OCI-LY7 (cell line): ENCODE results near the gene OR8D2. TPM values are rescaled to one million over a fixed set of nuclear protein-coding genes. Genes with fewer than 3 reads are reported as not detected.

Experiments
- BruUV-seq: library from RNA; stranded (reverse); fragments of 400-500 nt; replicated peaks from 2 replicates; lab custom pipeline; 2021; lab: Mats Ljungman, UMichigan
- CTCF ChIA-PET: fragments of 300-600 bp; sonication (Branson Sonifier 250); formaldehyde crosslinking; loops from one replicate; lab custom pipeline; 2022; ENCODE audit warnings: antibody characterized with exemption; ENCODE audit not compliant: unreplicated experiment; lab: Charles Lee
- POLR2A ChIA-PET: fragments of 300-600 bp; sonication (Branson Sonifier 250); formaldehyde crosslinking; loops from one replicate; lab custom pipeline; 2022; ENCODE audit warnings: antibody characterized with exemption; lab: Charles Lee
- DNase-seq: peaks from one replicate; pipeline ENCODE4 v3.0.0-alpha.2; 2015; ENCODE audit warnings: low spot score
- H2AFZ ChIP-seq: fragments of 200-600 bp; sonication (generic), shearing (Covaris generic); 2 replicates; pipeline ENCODE4 v1.6.1; 2014; ENCODE audit warnings: mild to moderate bottlenecking, antibody characterized with exemption, low read length, moderate library complexity
- H3K27ac ChIP-seq: fragments of 200-600 bp; sonication (generic); 2 replicates; pipeline ENCODE4 v1.5.1; 2014; ENCODE audit warnings: mixed run types, low read depth, mild to moderate bottlenecking, moderate library complexity, low read length, inconsistent platforms; ENCODE audit not compliant: poor library complexity, severe bottlenecking
- H3K36me3 ChIP-seq: fragments of 200-600 bp; sonication (generic); 2 replicates; pipeline ENCODE4 v1.6.1; 2014; ENCODE audit warnings: mild to moderate bottlenecking, antibody characterized with exemption, low read length, moderate library complexity, mixed read lengths; ENCODE audit not compliant: insufficient read depth
- H3K4me1 ChIP-seq: fragments of 200-600 bp; sonication (generic); 2 replicates; pipeline ENCODE4 v1.5.1; 2014; ENCODE audit warnings: mild to moderate bottlenecking, low read length; ENCODE audit not compliant: insufficient read depth, poor library complexity, severe bottlenecking
- H3K4me2 ChIP-seq: fragments of 200-600 bp; sonication (generic); 2 replicates; pipeline ENCODE4 v1.6.1; 2014; ENCODE audit warnings: mild to moderate bottlenecking, low read length
- H3K4me3 ChIP-seq: fragments of 200-600 bp; sonication (generic); 2 replicates; pipeline ENCODE4 v1.5.1; 2014; ENCODE audit warnings: mild to moderate bottlenecking, low read depth, low read length; ENCODE audit not compliant: poor library complexity, severe bottlenecking
- H3K79me2 ChIP-seq: fragments of 200-600 bp; sonication (generic); 2 replicates; pipeline ENCODE4 v1.6.1; 2016; ENCODE audit warnings: low read depth, mild to moderate bottlenecking, low read length, moderate library complexity, mixed read lengths; ENCODE audit not compliant: insufficient read depth
- H3K9me2 ChIP-seq: fragments of 200-600 bp; sonication (generic); 2 replicates; pipeline ENCODE4 v1.6.1; 2016; ENCODE audit warnings: mild to moderate bottlenecking, low read length, mixed read lengths; ENCODE audit not compliant: insufficient read depth
- H3K9me3 ChIP-seq: fragments of 200-600 bp; sonication (generic); 2 replicates; pipeline ENCODE4 v1.6.1; 2014; ENCODE audit warnings: mild to moderate bottlenecking, mixed run types, low read length, mixed read lengths
- H4K20me1 ChIP-seq: fragments of 200-600 bp; sonication (generic); 2 replicates; pipeline ENCODE4 v1.6.1; 2014; ENCODE audit warnings: mild to moderate bottlenecking, antibody characterized with exemption, low read length, moderate library complexity, mixed read lengths; ENCODE audit not compliant: insufficient read depth
- CTCF ChIP-seq: fragments of 200-600 bp; sonication (generic); conservative IDR thresholded peaks from 2 replicates; pipeline ENCODE4 v1.5.1; 2014; ENCODE audit warnings: mild to moderate bottlenecking, antibody characterized with exemption, low read length, moderate library complexity, mixed read lengths
- EZH2phosphoT487 ChIP-seq: fragments of 200-600 bp; sonication (generic); IDR thresholded peaks from 2 replicates; pipeline ENCODE4 v1.6.1; 2018; ENCODE audit warnings: low read depth, borderline replicate concordance, mild to moderate bottlenecking, mixed run types, antibody characterized with exemption, low read length, moderate library complexity, mixed read lengths
- intact Hi-C: fragments of 100-400 bp; cut with micrococcal nuclease; formaldehyde crosslinking; loops from one replicate; pipeline ENCODE4 v1.10.0; 2022; ENCODE audit not compliant: unreplicated experiment
- total RNA-seq, 2 experiments: library from RNA; depleted of rRNA in 1 of 2; stranded (reverse); fragments of >200 nt in 1 of 2; shearing (Covaris generic) in 1 of 2; gene quantifications; 2 replicates each; pipeline ENCODE4 v1.2.3, GENCODE V29; 2014 to 2022

OR8D2 gene
- total RNA-seq, 2 experiments from 2014 or later, result not detected

DNA sequence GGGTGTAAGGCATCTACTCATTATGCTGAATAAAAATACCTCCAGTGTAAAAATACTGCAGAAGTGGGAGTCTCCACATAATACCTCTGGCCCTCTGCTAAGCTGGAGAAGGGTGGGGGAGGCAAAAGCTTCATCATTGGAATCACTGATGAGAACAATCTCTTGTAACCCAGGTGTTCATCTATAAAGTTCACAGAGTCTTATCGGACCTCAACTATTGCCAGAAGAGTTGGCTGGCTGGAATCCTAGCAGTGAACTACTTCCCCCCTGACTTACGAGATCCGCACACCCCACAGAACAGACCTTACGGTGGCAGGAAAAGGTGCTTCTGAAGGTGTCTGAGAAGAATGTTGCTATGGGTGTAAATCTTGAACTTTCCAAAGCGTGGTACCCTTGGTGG, 8.7 kb downstream of the OR8D2 start:
- Histone ChIP-seq H3K36me3 (no peaks in the 10 kb centered on the region), H3K9me2 (no peaks in the 10 kb centered on the region), H2AFZ (no peak overlapping the region), H4K20me1 (no peaks in the 10 kb centered on the region), H3K4me1 (no peaks in the 10 kb centered on the region), H3K4me2 (no peak overlapping the region), H3K4me3 (no peak overlapping the region), H3K9me3 (no peaks in the 10 kb centered on the region), H3K79me2 (no peaks in the 10 kb centered on the region), H3K27ac (no peak overlapping the region)
- ChIA-PET POLR2A (no interaction called here), CTCF (no interaction called here)
- DNase-seq, result no peak
- TF ChIP-seq CTCF, result no peak
- no peak for TF ChIP-seq EZH2phosphoT487
- BruUV-seq, result no TSS peak
- intact Hi-C loops, result no loop called here

- H3K27ac ChIP-seq, result no peak overlapping the region
- no peak overlapping the region for H2AFZ ChIP-seq
- H4K20me1 ChIP-seq, result no peaks in the 10 kb centered on the region
- no TSS peak for BruUV-seq
- H3K9me3 ChIP-seq, result no peaks in the 10 kb centered on the region
- H3K36me3 ChIP-seq, result no peaks in the 10 kb centered on the region
- no peak for DNase-seq
- H3K9me2 ChIP-seq, result no peaks in the 10 kb centered on the region
- ChIA-PET CTCF (no interaction called here), POLR2A (no interaction called here)
- H3K79me2 ChIP-seq, result no peaks in the 10 kb centered on the region
- TF ChIP-seq EZH2phosphoT487 (no peak), CTCF (no peak)
- intact Hi-C loops, result no loop called here
- no peaks in the 10 kb centered on the region for H3K4me1 ChIP-seq
- no peak overlapping the region for H3K4me3 ChIP-seq
- H3K4me2 ChIP-seq, result no peak overlapping the region
Observed at GRCh38 chr11:124310721-124311120, 9.3 kb downstream of the OR8D2 start.

DNA sequence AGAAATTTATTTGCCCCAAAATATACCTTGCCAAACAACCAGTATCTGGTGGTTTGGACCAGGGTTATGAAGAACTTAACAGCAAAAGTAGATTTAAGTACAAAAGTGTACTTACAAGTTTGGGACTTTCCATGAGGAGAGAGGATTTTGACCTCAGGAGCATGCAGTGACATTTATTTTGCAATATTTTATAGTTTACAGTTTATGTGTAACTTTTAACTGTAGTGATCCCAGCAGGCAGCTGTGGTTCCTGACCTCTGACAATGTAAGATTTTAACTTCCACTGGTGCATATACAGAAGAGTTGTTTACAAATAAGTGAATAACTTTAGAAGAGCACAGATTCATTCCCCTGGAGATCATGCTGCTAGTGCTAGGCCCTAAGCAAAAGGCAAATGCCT, 12.9 kb downstream of the OR8D2 start:
- H3K27ac ChIP-seq, result no peak overlapping the region
- H3K4me1 ChIP-seq, result no peaks in the 10 kb centered on the region
- no peaks in the 10 kb centered on the region for H3K9me3 ChIP-seq
- no peaks in the 10 kb centered on the region for H3K36me3 ChIP-seq
- no peak overlapping the region for H3K4me3 ChIP-seq
- CTCF ChIA-PET, result no interaction called here
- H2AFZ ChIP-seq, result no peak overlapping the region
- intact Hi-C loops, result no loop called here
- no TSS peak for BruUV-seq
- TF ChIP-seq CTCF, result no peak
- TF ChIP-seq EZH2phosphoT487, result no peak
- no peak for DNase-seq
- POLR2A ChIA-PET, result no interaction called here
- no peak overlapping the region for H3K4me2 ChIP-seq
- H4K20me1 ChIP-seq, result no peaks in the 10 kb centered on the region
- no peaks in the 10 kb centered on the region for H3K79me2 ChIP-seq
- no peaks in the 10 kb centered on the region for H3K9me2 ChIP-seq
